GM18907 (cell line): ENCODE data around the gene IGFBPL1.

Experiments
- ATAC-seq: cut with Tn5 transposase; IDR thresholded peaks from one replicate; pipeline ENCODE4 v1.9.1; 2021; ENCODE audit warnings: mild to moderate bottlenecking, moderate library complexity; ENCODE audit not compliant: unreplicated experiment

The IGFBPL1 gene

DNA sequence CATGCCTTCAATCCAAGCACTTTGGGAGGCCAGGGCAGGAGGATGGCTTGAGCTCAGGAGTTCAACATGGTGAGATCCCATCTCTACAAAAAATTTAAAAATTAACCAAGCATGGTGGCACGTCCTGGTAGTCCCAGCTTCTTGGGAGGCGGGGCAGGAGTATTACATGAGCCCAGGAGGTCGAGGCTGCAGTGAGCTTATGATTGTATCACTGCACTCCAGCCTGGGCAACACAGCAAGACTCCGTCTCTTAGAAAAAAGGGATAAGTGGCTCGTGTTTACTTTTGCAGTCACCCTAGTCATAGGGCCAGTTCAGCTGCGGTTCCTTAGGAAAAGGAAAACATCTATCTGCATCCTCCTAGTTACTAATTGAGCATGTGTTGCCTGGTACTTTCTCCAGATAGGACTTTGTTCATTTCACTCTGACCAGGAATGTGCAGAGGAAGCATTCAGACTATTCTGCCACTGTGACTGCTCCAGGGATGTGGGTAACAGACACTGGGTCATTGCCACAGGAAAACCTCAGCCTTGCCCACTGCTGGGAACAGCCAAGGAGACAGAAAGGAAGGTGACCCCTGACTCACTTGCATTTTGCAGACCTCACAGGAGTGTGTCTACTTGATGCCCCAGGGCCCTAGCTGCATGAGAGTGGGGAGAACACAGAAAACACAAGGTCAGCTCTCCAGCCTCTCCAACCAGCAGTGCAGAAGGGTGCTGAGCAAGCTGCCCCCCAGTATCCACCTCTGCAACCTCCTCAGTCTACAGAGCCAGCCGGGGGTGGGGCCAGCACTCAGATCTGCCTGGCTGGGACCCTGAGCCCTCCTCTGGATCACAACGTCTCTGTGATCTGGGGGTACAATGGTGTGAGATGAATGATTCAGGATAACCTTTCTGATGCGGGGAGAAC, 65.6 kb downstream of the IGFBPL1 start:
- ATAC-seq = no peak

DNA sequence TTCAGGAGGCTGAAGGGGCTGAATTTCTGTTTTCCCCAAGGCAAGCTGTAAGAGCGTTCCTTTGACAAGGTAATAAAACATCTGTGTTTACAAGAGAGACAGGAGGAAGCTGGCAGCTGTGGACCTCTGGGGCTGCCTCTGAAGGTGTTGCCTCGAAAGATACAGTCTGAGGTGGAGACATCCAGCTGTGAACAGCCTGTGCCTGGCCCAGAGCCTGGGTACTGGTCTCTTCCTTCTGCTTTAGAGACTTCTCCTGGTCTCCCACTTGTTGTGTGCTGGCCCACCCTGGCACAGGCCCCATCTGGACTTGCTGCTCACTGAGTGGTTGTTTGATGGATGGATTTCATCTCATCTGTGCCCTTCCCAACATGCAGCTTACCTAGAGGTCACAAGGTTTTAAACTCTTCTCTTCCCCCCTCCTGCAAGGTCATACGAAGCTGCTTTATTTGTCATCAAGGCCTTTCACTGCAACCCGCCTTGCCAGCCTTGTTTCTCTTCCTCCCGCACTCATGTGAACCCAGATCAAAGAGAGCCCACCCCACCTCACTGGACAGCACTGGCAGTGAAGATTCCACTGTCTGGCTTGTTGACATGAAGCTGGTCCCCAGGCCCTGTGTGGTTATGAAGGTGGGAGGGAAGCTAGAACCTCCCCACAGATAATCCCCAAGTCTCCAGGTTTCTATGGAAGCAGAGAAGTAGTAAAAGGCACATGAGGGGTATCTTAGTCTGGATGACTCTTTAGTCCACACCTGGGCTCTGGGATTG, 66.7 kb downstream of the IGFBPL1 start:
- ATAC-seq = no peak

DNA sequence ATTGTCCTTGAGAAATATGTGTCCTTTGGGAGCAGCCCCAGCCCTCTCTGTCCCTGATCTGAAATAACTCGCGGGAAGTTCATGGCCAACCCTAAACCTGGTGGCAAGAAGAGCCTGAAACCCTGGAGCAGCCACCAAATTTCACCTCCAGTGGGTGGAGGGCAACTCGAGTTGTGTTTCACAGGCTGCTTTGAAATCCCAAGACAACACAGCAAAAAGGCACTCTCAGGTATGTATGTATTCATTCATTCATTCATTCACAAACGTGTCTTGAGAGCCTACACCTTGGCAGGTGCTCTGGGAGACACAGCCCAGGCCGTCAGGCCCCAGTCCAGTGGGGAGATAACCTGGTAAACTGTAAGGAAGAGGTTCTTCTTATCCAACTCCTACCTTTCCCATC, 67.4 kb downstream of the IGFBPL1 start:
- ATAC-seq = no peak
